ENCODE measurements around the gene RNF144B. TPM values are rescaled to one million over a fixed set of nuclear protein-coding genes. Genes with fewer than 3 reads are reported as not detected.

Gene RNF144B
- total and polyA plus RNA-seq, 10 of the 15 experiments (the other 5 are each of a cell fraction or from before 2014, with no cell fraction given): 0.03 to 0.18 (median 0.14) TPM

GRCh38 chr6:18414116-18414515, 27.0 kb downstream of the RNF144B start:
- SMC1A ChIA-PET (ENCODE audit: uncharacterized antibody, unreplicated experiment): interaction anchor here (1.0 kb wide), 1 partner anchor 8 kb away, joined by 3 read pairs; no protein-coding TSS in a partner anchor
- no peaks in the 10 kb centered on the region for H3K4me1 ChIP-seq (ENCODE audit: control insufficient read depth, insufficient read depth, low read length)

More at GRCh38 chr6:18414116-18414515, 27.0 kb downstream of the RNF144B start:
- Histone ChIP-seq H3K27ac (ENCODE audit: control insufficient read depth, insufficient read depth) (no peak overlapping the region), H2AFZ (ENCODE audit: control insufficient read depth, low read depth, low read length) (no peak overlapping the region), H3K4me2 (ENCODE audit: control insufficient read depth, insufficient read depth) (no peak overlapping the region), H4K20me1 (ENCODE audit: control insufficient read depth, insufficient read depth) (no peaks in the 10 kb centered on the region), H3K36me3 (ENCODE audit: control insufficient read depth in 2 of 2, insufficient read depth in 2 of 2, low read length in 1 of 2) (no peaks in the 10 kb centered on the region), H3K9me3 (replicated peaks; ENCODE audit: control insufficient read depth, insufficient read depth, low read length) (no peaks in the 10 kb centered on the region), H3K9ac (ENCODE audit: control insufficient read depth, insufficient read depth, low read length) (no peak overlapping the region), H3K4me3 (no peak overlapping the region), H3K27me3 (replicated peaks in 1 of 2; ENCODE audit: control insufficient read depth in 2 of 2, insufficient read depth in 2 of 2, low read length in 1 of 2) (no peaks in the 10 kb centered on the region), H3K79me2 (ENCODE audit: control insufficient read depth, insufficient read depth, low read length) (no peaks in the 10 kb centered on the region)
- ChIA-PET CTCF (interaction anchor here (0.9 kb wide), 1 partner anchor 90 kb away, joined by 3 read pairs; no protein-coding TSS in a partner anchor), POLR2A (no interaction called here), RAD21 (ENCODE audit: unreplicated experiment) (no interaction called here)
- BruUV-seq (replicated peaks): no TSS peak
- ATAC-seq (no peak), FAIRE-seq (no peak), DNase-seq (ENCODE audit: low read depth, low spot score) (no peak)
- in situ Hi-C loops (cut with MboI) (no loop called here), intact Hi-C loops (cut with micrococcal nuclease; ENCODE audit: unreplicated experiment) (no loop called here)
- TF ChIP-seq ESRRA (IDR thresholded peaks at IDR 0.05; ENCODE audit: low read length) (no peak), ZZZ3 (IDR thresholded peaks at IDR 0.05; ENCODE audit: control insufficient read depth, insufficient read length, low read depth) (no peak), CEBPB (IDR thresholded peaks at IDR 0.05; ENCODE audit: borderline replicate concordance in 1 of 2, low read depth in 2 of 2, low read length in 2 of 2) (no peak), ETV6 (conservative IDR thresholded peaks at IDR 0.05 in 1 of 2, IDR thresholded peaks at IDR 0.05 in 1 of 2; ENCODE audit: borderline replicate concordance in 1 of 2, low read depth in 1 of 2) (no peak), ELK1 (IDR thresholded peaks at IDR 0.05; ENCODE audit: low read depth, low read length) (no peak), GABPA (IDR thresholded peaks at IDR 0.05; ENCODE audit: low read depth) (no peak), NRF1 (conservative IDR thresholded peaks at IDR 0.05; ENCODE audit: low read depth, low read length) (no peak), LARP7 (IDR thresholded peaks at IDR 0.05) (no peak), WRNIP1 (IDR thresholded peaks at IDR 0.05; ENCODE audit: borderline replicate concordance, low read depth, low read length) (no peak), POU2F2 (IDR thresholded peaks at IDR 0.05; ENCODE audit: borderline replicate concordance, low read depth, low read length) (no peak), CHD2 (IDR thresholded peaks at IDR 0.05; ENCODE audit: borderline replicate concordance, low read depth, low read length) (no peak), JUNB (IDR thresholded peaks at IDR 0.05) (no peak), HCFC1 (IDR thresholded peaks at IDR 0.05; ENCODE audit: low read length) (no peak), IKZF2 (IDR thresholded peaks at IDR 0.05) (no peak)
- 88% methylated on average over 1 of the region's 1 CpG for WGBS (ENCODE audit: insufficient coverage, insufficient replicate concordance, low lambda C conversion rate, missing lambda C conversion rate)
